B cell (primary cell): Measurements from ENCODE around the gene TBX6. TPM values are rescaled to one million over a fixed set of nuclear protein-coding genes. Genes with fewer than 3 reads are reported as not detected.

Experiments used
- ATAC-seq: fragments of 200-7000 bp; cut with Tn5 transposase; one replicate; pipeline ENCODE4 v1.10.0; 2021; ENCODE audit warnings: low read depth, mild to moderate bottlenecking, moderate number of reproducible peaks, moderate library complexity
- CTCF ChIA-PET: fragments of 350-600 bp; sonication (Branson Sonifier 250); formaldehyde crosslinking; loops from one replicate; lab custom pipeline; 2021; ENCODE audit warnings: antibody characterized with exemption, inconsistent platforms; lab: Charles Lee
- POLR2A ChIA-PET: fragments of 350-600 bp; sonication (Branson Sonifier 250); formaldehyde crosslinking; loops from one replicate; lab custom pipeline; 2021; ENCODE audit warnings: antibody characterized with exemption; lab: Charles Lee
- DNase-seq: peaks from one replicate; pipeline ENCODE4 v3.0.0; 2013
- H2AFZ ChIP-seq: 2 replicates; pipeline ENCODE4 v1.6.1; 2012; ENCODE audit warnings: mild to moderate bottlenecking, low read depth, low read length; ENCODE audit not compliant: insufficient read depth, poor library complexity, severe bottlenecking
- H3K27ac ChIP-seq, 2 donors: 1 replicate in 1 of 2; 2 replicates in 1 of 2; pipeline ENCODE4 v1.5.1; 2012 to 2013; ENCODE audit warnings: low read length in 2 of 2, mild to moderate bottlenecking in 2 of 2, moderate library complexity in 1 of 2
- H3K27me3 ChIP-seq, 4 experiments: fragments of 200-600 bp in 1 of 4; sonication (generic) in 1 of 4; replicated peaks in 1 of 4; 1 replicate in 2 of 4; 2 replicates in 2 of 4; pipeline versions ENCODE4 v1.6.1 to v1.7.0; 2013 to 2016; ENCODE audit warnings: low read length in 3 of 4, mild to moderate bottlenecking in 2 of 4, mixed read lengths in 1 of 4, moderate library complexity in 1 of 4; ENCODE audit not compliant: insufficient read depth in 4 of 4, control insufficient read depth in 3 of 4; ENCODE audit errors: control extremely low read depth in 1 of 4
- H3K36me3 ChIP-seq, 2 experiments: replicated peaks in 1 of 2; 1 replicate in 1 of 2; 2 replicates in 1 of 2; pipeline versions ENCODE4 v1.6.1 to v1.7.1; 2013; ENCODE audit warnings: low read length in 1 of 2; ENCODE audit not compliant: insufficient read depth in 2 of 2, control insufficient read depth in 1 of 2; ENCODE audit errors: control extremely low read depth in 1 of 2, extremely low read depth in 1 of 2
- H3K4me1 ChIP-seq, 2 donors: fragments of 200-600 bp in 1 of 2; sonication (generic) in 1 of 2; 1 replicate in 1 of 2; 2 replicates in 1 of 2; pipeline versions ENCODE4 v1.5.1 to v1.6.1; 2013 to 2017; ENCODE audit warnings: low read length in 2 of 2; ENCODE audit not compliant: control insufficient read depth in 2 of 2, insufficient read depth in 2 of 2
- H3K4me2 ChIP-seq: replicated peaks from 2 replicates; pipeline ENCODE3; 2012; ENCODE audit warnings: mild to moderate bottlenecking, low read depth, low read length; ENCODE audit not compliant: poor library complexity, severe bottlenecking
- H3K4me3 ChIP-seq, 5 experiments: fragments of 200-600 bp in 1 of 5; sonication (generic) in 1 of 5; 1 replicate in 3 of 5; 2 replicates in 2 of 5; pipeline versions ENCODE4 v1.5.1 to v1.7.0; 2011 to 2016; ENCODE audit warnings: low read length in 4 of 5, mild to moderate bottlenecking in 4 of 5, low read depth in 2 of 5, control low read depth in 1 of 5, moderate library complexity in 1 of 5; ENCODE audit not compliant: insufficient read depth in 1 of 5; ENCODE audit errors: control extremely low read depth in 1 of 5, extremely low read depth in 1 of 5
- H3K79me2 ChIP-seq: fragments of 200-600 bp; sonication (generic); one replicate; pipeline ENCODE4 v1.6.0; 2016; ENCODE audit warnings: low read length; ENCODE audit not compliant: control insufficient read depth, insufficient read depth
- H3K9ac ChIP-seq: fragments of 200-600 bp; sonication (generic); 2 replicates; pipeline ENCODE4 v1.6.1; 2017; ENCODE audit warnings: mild to moderate bottlenecking, low read length, moderate library complexity
- H3K9me3 ChIP-seq, 3 donors: one replicate each; pipeline versions ENCODE4 v1.6.1 to v1.7.1; 2013; ENCODE audit warnings: low read length in 2 of 3; ENCODE audit not compliant: control insufficient read depth in 2 of 3, insufficient read depth in 1 of 3; ENCODE audit errors: control extremely low read depth in 1 of 3
- H4K20me1 ChIP-seq: 2 replicates; pipeline ENCODE4 v1.6.0; 2012; ENCODE audit warnings: mild to moderate bottlenecking, low read length; ENCODE audit not compliant: insufficient read depth, control insufficient read depth, poor library complexity, severe bottlenecking
- H3K27ac Mint-ChIP-seq: one replicate; pipeline ENCODE4 v1.8.0; 2021; ENCODE audit warnings: mixed read lengths
- H3K27me3 Mint-ChIP-seq: one replicate; pipeline ENCODE4 v1.8.0; 2021; ENCODE audit warnings: mixed read lengths
- H3K4me1 Mint-ChIP-seq: one replicate; pipeline ENCODE4 v1.8.0; 2021; ENCODE audit warnings: mixed read lengths
- H3K4me3 Mint-ChIP-seq: one replicate; pipeline ENCODE4 v1.8.0; 2021; ENCODE audit warnings: mixed read lengths
- H3K9me3 Mint-ChIP-seq: one replicate; pipeline ENCODE4 v1.8.0; 2022; ENCODE audit warnings: mixed read lengths; ENCODE audit not compliant: insufficient read depth
- CTCF ChIP-seq: fragments of 200-600 bp; IDR thresholded peaks from one replicate; pipeline ENCODE4 v1.8.0; 2022; ENCODE audit warnings: antibody characterized with exemption, mild to moderate bottlenecking
- EZH2 ChIP-seq: IDR thresholded peaks from 2 replicates; pipeline ENCODE4 v1.6.1; 2012; ENCODE audit warnings: borderline replicate concordance, low read depth, mild to moderate bottlenecking, moderate library complexity, low read length; ENCODE audit not compliant: insufficient read depth, poor library complexity, severe bottlenecking
- WGBS: methylation state at CpG from one replicate; pipeline ENCODE4 v1.1.5; 2013; ENCODE audit warnings: missing lambda C conversion rate; ENCODE audit not compliant: insufficient coverage; 5-methylcytosine and 5-hydroxymethylcytosine counted together
- intact Hi-C: fragments of 100-400 bp; cut with micrococcal nuclease; formaldehyde crosslinking; loops from one replicate; pipeline ENCODE4 v1.10.0; 2022
- polyA plus RNA-seq: library from polyadenylated mRNA; depleted of rRNA; stranded (reverse); fragments of >200 nt; gene quantifications from 2 replicates; pipeline ENCODE4 v1.2.3, GENCODE V29; 2012
- total RNA-seq, 2 donors: library from RNA; stranded (reverse); fragments of 120-200 nt in 1 of 2; gene quantifications; 1 replicate in 1 of 2; 2 replicates in 1 of 2; pipeline versions ENCODE4 v1.2.3 to v1.2.4, GENCODE V29; 2013 to 2022

The TBX6 gene
- total and polyA plus RNA-seq, 2 donors (not counting 1 experiment from before 2014, with no cell fraction given): 1.4 to 5.4 TPM

- peak within 1 kb of the TSS; percentile 98 for H3K27ac Mint-ChIP-seq
- H3K27ac ChIP-seq: peak within 1 kb of the TSS; percentile 67 to 90
- H3K9ac ChIP-seq: peak within 1 kb of the TSS; percentile 97
- peak within 1 kb of the TSS; percentile 65 to 98 (median 90) for H3K4me3 ChIP-seq
- H3K9me3 ChIP-seq: no peaks in the 10 kb centered on the region
- H3K4me1 Mint-ChIP-seq: peaks cover 31% of the 10 kb centered on the region
- H3K4me1 ChIP-seq: peaks cover 14 to 25% of the 10 kb centered on the region in 2 donors
- peak within 1 kb of the TSS; percentile 93 for H3K4me2 ChIP-seq
- no peaks in the 10 kb centered on the region for H3K27me3 Mint-ChIP-seq
- no peaks in the 10 kb centered on the region for H3K27me3 ChIP-seq
- ATAC-seq: peak; percentile 89
- WGBS: under 1% methylated on average over 63 of the region's 67 CpGs
- peaks cover 57% of the 10 kb centered on the region for H3K79me2 ChIP-seq
- TF ChIP-seq EZH2 (no peak), CTCF (no peak)
- CTCF ChIA-PET: interaction anchor here (1.0 to 2.6 kb wide), 3 partner anchors 16 to 334 kb away, joined by 4 to 20 read pairs (median 4); partner anchors contain the start of gene TBX6
- peaks cover 4 to 54% of the 10 kb centered on the region in 2 experiments for H3K36me3 ChIP-seq
- peak within 1 kb of the TSS; percentile 98 for H3K4me3 Mint-ChIP-seq
- no peaks in the 10 kb centered on the region for H3K9me3 Mint-ChIP-seq
- H2AFZ ChIP-seq: peak within 1 kb of the TSS; percentile 94
- intact Hi-C loops: loop anchor here (1.0 kb wide), 2 partner anchors 10 to 17 kb away; partner anchors contain the start of gene ALDOA
- peaks cover 38% of the 10 kb centered on the region for H4K20me1 ChIP-seq
- POLR2A ChIA-PET: interaction anchor here (0.6 to 1.6 kb wide), 4 partner anchors 10 to 260 kb away, joined by 3 to 7 read pairs (median 4); partner anchors contain the start of gene ALDOA
- DNase-seq: peak; percentile 93
Observed at GRCh38 chr16:30075503-30076275, 16.0 kb downstream of the TBX6 start, which contains the start of gene PPP4C. PPP4C (plus strand) TSS chr16:30075994; CDS start chr16:30076378, 384 bp downstream.

GRCh38 chr16:30070490-30070889 is 21.2 kb downstream of the TBX6 start:
- H3K36me3 ChIP-seq: peaks cover 15 to 55% of the 10 kb centered on the region in 2 experiments
- H3K4me1 Mint-ChIP-seq: peaks cover 28% of the 10 kb centered on the region
- peaks cover 57% of the 10 kb centered on the region for H3K79me2 ChIP-seq
- H4K20me1 ChIP-seq: peaks cover 48% of the 10 kb centered on the region
- H3K27ac ChIP-seq: no peak overlapping the region
- DNase-seq: no peak
- peaks cover 10 to 35% of the 10 kb centered on the region in 2 donors for H3K4me1 ChIP-seq
- no peak overlapping the region for H3K4me3 Mint-ChIP-seq
- ATAC-seq: no peak
- H3K27ac Mint-ChIP-seq: no peak overlapping the region
- no peak overlapping the region for H3K9ac ChIP-seq
- no peak overlapping the region for H2AFZ ChIP-seq
- TF ChIP-seq CTCF (no peak), EZH2 (no peak)
- H3K9me3 Mint-ChIP-seq: no peaks in the 10 kb centered on the region
- POLR2A ChIA-PET: interaction anchor here (0.6 to 1.3 kb wide), 3 partner anchors 21 to 495 kb away, joined by 3 to 5 read pairs (median 4); partner anchors contain the start of gene TBX6
- no peaks in the 10 kb centered on the region for H3K27me3 ChIP-seq
- CTCF ChIA-PET: no interaction called here
- no peaks in the 10 kb centered on the region for H3K27me3 Mint-ChIP-seq
- intact Hi-C loops: no loop called here
- no peak overlapping the region for H3K4me2 ChIP-seq
- H3K9me3 ChIP-seq: no peaks in the 10 kb centered on the region
- H3K4me3 ChIP-seq: no peak overlapping the region
